GM12878 (cell line): ENCODE results near the gene ATP10A. TPM values are rescaled to one million over a fixed set of nuclear protein-coding genes. Genes with fewer than 3 reads are reported as not detected.

ENCODE experiments used
- ATAC-seq: fragments of 200-7000 bp; cut with Tn5 transposase; 3 replicates; pipeline ENCODE4 v1.9.1; 2020; ENCODE audit warnings: mild to moderate bottlenecking, moderate library complexity
- BruUV-seq: library from RNA; stranded (reverse); fragments of 400-500 nt; replicated peaks from 2 replicates; lab custom pipeline; 2021; lab: Mats Ljungman, UMichigan
- CTCF ChIA-PET: fragments of 300-600 bp; sonication (Branson Sonifier 250); formaldehyde crosslinking; extraction: SDS; loops from one replicate; lab custom pipeline; 2021; ENCODE audit warnings: inconsistent platforms; lab: Yijun Ruan, JAX
- POLR2A ChIA-PET: fragments of 350-600 bp; formaldehyde crosslinking; extraction: SDS; loops from one replicate; lab custom pipeline; 2021; ENCODE audit warnings: inconsistent platforms; lab: Charles Lee
- RAD21 ChIA-PET: fragments of 300-600 bp; sonication (Branson Sonifier 250); formaldehyde crosslinking; loops from one replicate; lab custom pipeline; 2023; ENCODE audit warnings: antibody characterized with exemption; ENCODE audit not compliant: unreplicated experiment; lab: Charles Lee
- SMC1A ChIA-PET: fragments of 300-600 bp; sonication (Branson Sonifier 250); formaldehyde crosslinking; loops from one replicate; lab custom pipeline; 2023; ENCODE audit not compliant: unreplicated experiment, uncharacterized antibody; lab: Charles Lee
- DNase-seq: peaks from one replicate; pipeline ENCODE4 v3.0.0-alpha.2; 2011; ENCODE audit warnings: low read depth, low spot score
- FAIRE-seq: peaks from 3 replicates; lab custom pipeline; 2011; peaks lifted over from hg19 to GRCh38; lab: Jason Lieb, UNC
- H2AFZ ChIP-seq: 2 replicates; pipeline ENCODE4 v1.6.0; 2011; ENCODE audit warnings: low read depth, low read length, control low read depth; ENCODE audit not compliant: control insufficient read depth
- H3K27ac ChIP-seq: 2 replicates; pipeline ENCODE4 v1.5.1; 2011; ENCODE audit warnings: control low read depth; ENCODE audit not compliant: control insufficient read depth, insufficient read depth
- H3K27me3 ChIP-seq, 2 experiments: replicated peaks in 1 of 2; 2 replicates each; pipeline versions ENCODE4 v1.6.0 to v1.6.1; 2011; ENCODE audit warnings: low read length in 1 of 2; ENCODE audit not compliant: control insufficient read depth in 2 of 2, insufficient read depth in 2 of 2
- H3K36me3 ChIP-seq, 2 experiments: 2 replicates each; pipeline ENCODE4 v1.5.1; 2011; ENCODE audit warnings: low read length in 1 of 2; ENCODE audit not compliant: control insufficient read depth in 2 of 2, insufficient read depth in 2 of 2
- H3K4me1 ChIP-seq: 2 replicates; pipeline ENCODE4 v1.6.1; 2011; ENCODE audit warnings: mild to moderate bottlenecking, low read length, moderate library complexity, mixed read lengths; ENCODE audit not compliant: control insufficient read depth, insufficient read depth
- H3K4me2 ChIP-seq: 2 replicates; pipeline ENCODE4 v1.6.0; 2011; ENCODE audit warnings: control low read depth; ENCODE audit not compliant: control insufficient read depth, insufficient read depth
- H3K4me3 ChIP-seq: fragments of 200-600 bp; sonication (generic); 2 replicates; pipeline ENCODE4 v1.5.1; 2016
- H3K79me2 ChIP-seq: 2 replicates; pipeline ENCODE4 v1.6.0; 2011; ENCODE audit warnings: low read length; ENCODE audit not compliant: control insufficient read depth, insufficient read depth
- H3K9ac ChIP-seq: 2 replicates; pipeline ENCODE4 v1.8.0; 2011; ENCODE audit warnings: low read length, control low read depth, mixed read lengths; ENCODE audit not compliant: control insufficient read depth, insufficient read depth
- H3K9me3 ChIP-seq: replicated peaks from 3 replicates; pipeline ENCODE4 v1.5.1; 2011; ENCODE audit warnings: mild to moderate bottlenecking, low read length; ENCODE audit not compliant: control insufficient read depth, insufficient read depth
- H4K20me1 ChIP-seq: 2 replicates; pipeline ENCODE4 v1.6.0; 2011; ENCODE audit not compliant: control insufficient read depth, insufficient read depth
- BCL11A ChIP-seq: IDR thresholded peaks from 2 replicates; pipeline ENCODE4 v1.6.1; 2011; ENCODE audit warnings: low read depth, low read length
- CHD4 ChIP-seq: fragments of 200-600 bp; sonication (generic); IDR thresholded peaks from 2 replicates; pipeline ENCODE4 v1.6.1; 2016; ENCODE audit warnings: mild to moderate bottlenecking
- EZH2 ChIP-seq: IDR thresholded peaks from 2 replicates; pipeline ENCODE4 v1.6.1; 2012; ENCODE audit warnings: low read depth, mild to moderate bottlenecking, control low read depth, inconsistent platforms, low read length, borderline replicate concordance; ENCODE audit not compliant: control insufficient read depth
- NBN ChIP-seq: fragments of 450-650 bp; IDR thresholded peaks from 2 replicates; pipeline ENCODE4 v1.6.1; 2016
- NFXL1 ChIP-seq: fragments of 450-650 bp; IDR thresholded peaks from 2 replicates; pipeline ENCODE4 v1.6.1; 2017; ENCODE audit warnings: antibody characterized with exemption, mild to moderate bottlenecking, borderline replicate concordance
- NRF1 ChIP-seq: conservative IDR thresholded peaks from 2 replicates; pipeline ENCODE4 v1.6.1; 2011; ENCODE audit warnings: mild to moderate bottlenecking, low read depth, low read length, improper control_type of control experiment
- PAX8 ChIP-seq: fragments of 450-650 bp; IDR thresholded peaks from 2 replicates; pipeline ENCODE4 v1.6.1; 2017; ENCODE audit warnings: mild to moderate bottlenecking, moderate library complexity
- WGBS: methylation state at CpG from one replicate; pipeline ENCODE4 v1.1.6; 2016; ENCODE audit warnings: low lambda C conversion rate; ENCODE audit not compliant: insufficient replicate concordance, insufficient coverage; ENCODE audit errors: missing lambda C conversion rate; 5-methylcytosine and 5-hydroxymethylcytosine counted together
- in situ Hi-C: fragments of 300-500 bp; cut with MboI; formaldehyde crosslinking; loops from 9 replicates; pipeline ENCODE4 v1.14.3; 2018; ENCODE audit warnings: mixed read lengths
- intact Hi-C: fragments of 100-400 bp; cut with micrococcal nuclease; formaldehyde crosslinking; loops from one replicate; pipeline ENCODE4 v1.14.2; 2022; ENCODE audit not compliant: unreplicated experiment
- polyA plus RNA-seq, 11 experiments: library from polyadenylated mRNA; depleted of rRNA in 4 of 11; unstranded in 6 of 11; stranded (reverse) in 5 of 11; fragments of >200 nt; fragmentation: Nextera tagmentation in 4 of 11; fragmentation: Illumina TruSeq in 1 of 11; extraction: Ambion mirVana in 4 of 11; extraction: Trizol in 1 of 11; gene quantifications; 1 replicate in 1 of 11; 2 replicates in 10 of 11; pipeline versions ENCODE4 v1.2.1 to v1.2.3, GENCODE V29; 2011 to 2016; ENCODE audit warnings: inconsistent platforms in 2 of 11, missing spikeins in 2 of 11, low read depth in 1 of 11
- total RNA-seq, 4 experiments: library from RNA; depleted of rRNA in 3 of 4; stranded (reverse); fragments of >200 nt in 3 of 4; fragmentation: Illumina TruSeq in 1 of 4; extraction: Trizol in 1 of 4; gene quantifications; 2 replicates each; pipeline versions ENCODE4 v1.2.1 to v1.2.3, GENCODE V29; 2013 to 2021
- TF ChIP-seq, protein P1 (sequence below): fragments of 450-650 bp; formaldehyde crosslinking; IDR thresholded peaks from 2 replicates; pipeline ENCODE4 v1.5.0; 2022; ENCODE audit warnings: mild to moderate bottlenecking, missing genetic modification characterization
- TF ChIP-seq, protein P2 (sequence below): IDR thresholded peaks from 2 replicates; pipeline ENCODE4 v1.6.1; 2012; ENCODE audit warnings: low read length, inconsistent platforms
- TF ChIP-seq, protein P3 (sequence below): fragments of 450-650 bp; IDR thresholded peaks from 2 replicates; pipeline ENCODE4 v1.6.1; 2017; ENCODE audit warnings: mild to moderate bottlenecking, low read depth, inconsistent platforms; ENCODE audit not compliant: poor library complexity, severe bottlenecking
- TF ChIP-seq, protein P4 (sequence below): fragments of 450-650 bp; IDR thresholded peaks from 2 replicates; pipeline ENCODE4 v1.6.1; 2017; ENCODE audit warnings: low read depth, mild to moderate bottlenecking, moderate library complexity

The ATP10A gene
- total and polyA plus RNA-seq, 10 of the 15 experiments (the other 5 are each of a cell fraction or from before 2014, with no cell fraction given), result 0.04 to 1.5 (median 0.31) TPM; not detected in 2

DNA sequence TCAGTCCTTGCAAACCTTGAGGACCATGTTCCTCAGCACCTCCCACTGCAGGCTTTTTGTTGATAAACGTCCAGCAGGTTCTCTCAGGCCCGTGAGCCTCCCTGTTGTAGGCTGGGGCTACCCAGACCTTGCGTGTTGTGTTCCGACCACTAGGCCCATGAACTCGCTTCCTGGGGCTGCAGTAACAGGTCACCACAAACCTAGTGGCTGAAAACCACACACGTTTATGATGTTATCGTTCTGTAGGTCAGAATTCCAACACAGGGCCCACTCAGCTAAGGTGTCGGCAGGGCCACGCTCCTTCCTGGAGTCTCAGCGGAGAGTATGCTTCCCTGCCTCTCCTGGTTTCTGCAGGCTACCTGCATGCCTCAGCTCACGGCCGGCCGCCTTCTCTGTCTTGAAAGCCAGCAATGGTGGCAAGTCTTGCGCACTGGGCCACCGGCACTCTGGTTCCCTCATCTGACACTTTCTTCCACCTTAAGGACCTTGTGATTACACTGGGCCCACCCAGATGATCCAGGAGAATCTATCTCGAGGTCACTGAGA is 60.8 kb downstream of the ATP10A start:
- Histone ChIP-seq H3K27me3 (no peaks in the 10 kb centered on the region), H3K79me2 (no peaks in the 10 kb centered on the region), H4K20me1 (no peaks in the 10 kb centered on the region), H3K9ac (no peak overlapping the region), H2AFZ (no peak overlapping the region), H3K36me3 (no peaks in the 10 kb centered on the region), H3K4me3 (no peak overlapping the region), H3K9me3 (no peaks in the 10 kb centered on the region; the same call in 2 of the 3 replicates), H3K4me2 (no peak overlapping the region), H3K27ac (no peak overlapping the region), H3K4me1 (no peaks in the 10 kb centered on the region; the same call in 1 of the 2 replicates)
- in situ Hi-C loops, result no loop called here
- FAIRE-seq (no peak), DNase-seq (no peak), ATAC-seq (no peak)
- TF ChIP-seq CHD4, result no peak
- TF ChIP-seq EZH2, result no peak
- TF ChIP-seq, protein P1, sequence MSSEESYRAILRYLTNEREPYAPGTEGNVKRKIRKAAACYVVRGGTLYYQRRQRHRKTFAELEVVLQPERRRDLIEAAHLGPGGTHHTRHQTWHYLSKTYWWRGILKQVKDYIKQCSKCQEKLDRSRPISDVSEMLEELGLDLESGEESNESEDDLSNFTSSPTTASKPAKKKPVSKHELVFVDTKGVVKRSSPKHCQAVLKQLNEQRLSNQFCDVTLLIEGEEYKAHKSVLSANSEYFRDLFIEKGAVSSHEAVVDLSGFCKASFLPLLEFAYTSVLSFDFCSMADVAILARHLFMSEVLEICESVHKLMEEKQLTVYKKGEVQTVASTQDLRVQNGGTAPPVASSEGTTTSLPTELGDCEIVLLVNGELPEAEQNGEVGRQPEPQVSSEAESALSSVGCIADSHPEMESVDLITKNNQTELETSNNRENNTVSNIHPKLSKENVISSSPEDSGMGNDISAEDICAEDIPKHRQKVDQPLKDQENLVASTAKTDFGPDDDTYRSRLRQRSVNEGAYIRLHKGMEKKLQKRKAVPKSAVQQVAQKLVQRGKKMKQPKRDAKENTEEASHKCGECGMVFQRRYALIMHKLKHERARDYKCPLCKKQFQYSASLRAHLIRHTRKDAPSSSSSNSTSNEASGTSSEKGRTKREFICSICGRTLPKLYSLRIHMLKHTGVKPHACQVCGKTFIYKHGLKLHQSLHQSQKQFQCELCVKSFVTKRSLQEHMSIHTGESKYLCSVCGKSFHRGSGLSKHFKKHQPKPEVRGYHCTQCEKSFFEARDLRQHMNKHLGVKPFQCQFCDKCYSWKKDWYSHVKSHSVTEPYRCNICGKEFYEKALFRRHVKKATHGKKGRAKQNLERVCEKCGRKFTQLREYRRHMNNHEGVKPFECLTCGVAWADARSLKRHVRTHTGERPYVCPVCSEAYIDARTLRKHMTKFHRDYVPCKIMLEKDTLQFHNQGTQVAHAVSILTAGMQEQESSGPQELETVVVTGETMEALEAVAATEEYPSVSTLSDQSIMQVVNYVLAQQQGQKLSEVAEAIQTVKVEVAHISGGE (CRISPR knock-in tag), result no peak
- TF ChIP-seq, protein P2, sequence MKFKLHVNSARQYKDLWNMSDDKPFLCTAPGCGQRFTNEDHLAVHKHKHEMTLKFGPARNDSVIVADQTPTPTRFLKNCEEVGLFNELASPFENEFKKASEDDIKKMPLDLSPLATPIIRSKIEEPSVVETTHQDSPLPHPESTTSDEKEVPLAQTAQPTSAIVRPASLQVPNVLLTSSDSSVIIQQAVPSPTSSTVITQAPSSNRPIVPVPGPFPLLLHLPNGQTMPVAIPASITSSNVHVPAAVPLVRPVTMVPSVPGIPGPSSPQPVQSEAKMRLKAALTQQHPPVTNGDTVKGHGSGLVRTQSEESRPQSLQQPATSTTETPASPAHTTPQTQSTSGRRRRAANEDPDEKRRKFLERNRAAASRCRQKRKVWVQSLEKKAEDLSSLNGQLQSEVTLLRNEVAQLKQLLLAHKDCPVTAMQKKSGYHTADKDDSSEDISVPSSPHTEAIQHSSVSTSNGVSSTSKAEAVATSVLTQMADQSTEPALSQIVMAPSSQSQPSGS, result no peak
- TF ChIP-seq NFXL1, result no peak
- TF ChIP-seq BCL11A, result no peak
- TF ChIP-seq, protein P3, sequence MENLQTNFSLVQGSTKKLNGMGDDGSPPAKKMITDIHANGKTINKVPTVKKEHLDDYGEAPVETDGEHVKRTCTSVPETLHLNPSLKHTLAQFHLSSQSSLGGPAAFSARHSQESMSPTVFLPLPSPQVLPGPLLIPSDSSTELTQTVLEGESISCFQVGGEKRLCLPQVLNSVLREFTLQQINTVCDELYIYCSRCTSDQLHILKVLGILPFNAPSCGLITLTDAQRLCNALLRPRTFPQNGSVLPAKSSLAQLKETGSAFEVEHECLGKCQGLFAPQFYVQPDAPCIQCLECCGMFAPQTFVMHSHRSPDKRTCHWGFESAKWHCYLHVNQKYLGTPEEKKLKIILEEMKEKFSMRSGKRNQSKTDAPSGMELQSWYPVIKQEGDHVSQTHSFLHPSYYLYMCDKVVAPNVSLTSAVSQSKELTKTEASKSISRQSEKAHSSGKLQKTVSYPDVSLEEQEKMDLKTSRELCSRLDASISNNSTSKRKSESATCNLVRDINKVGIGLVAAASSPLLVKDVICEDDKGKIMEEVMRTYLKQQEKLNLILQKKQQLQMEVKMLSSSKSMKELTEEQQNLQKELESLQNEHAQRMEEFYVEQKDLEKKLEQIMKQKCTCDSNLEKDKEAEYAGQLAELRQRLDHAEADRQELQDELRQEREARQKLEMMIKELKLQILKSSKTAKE, result no peak
- TF ChIP-seq, protein P4, sequence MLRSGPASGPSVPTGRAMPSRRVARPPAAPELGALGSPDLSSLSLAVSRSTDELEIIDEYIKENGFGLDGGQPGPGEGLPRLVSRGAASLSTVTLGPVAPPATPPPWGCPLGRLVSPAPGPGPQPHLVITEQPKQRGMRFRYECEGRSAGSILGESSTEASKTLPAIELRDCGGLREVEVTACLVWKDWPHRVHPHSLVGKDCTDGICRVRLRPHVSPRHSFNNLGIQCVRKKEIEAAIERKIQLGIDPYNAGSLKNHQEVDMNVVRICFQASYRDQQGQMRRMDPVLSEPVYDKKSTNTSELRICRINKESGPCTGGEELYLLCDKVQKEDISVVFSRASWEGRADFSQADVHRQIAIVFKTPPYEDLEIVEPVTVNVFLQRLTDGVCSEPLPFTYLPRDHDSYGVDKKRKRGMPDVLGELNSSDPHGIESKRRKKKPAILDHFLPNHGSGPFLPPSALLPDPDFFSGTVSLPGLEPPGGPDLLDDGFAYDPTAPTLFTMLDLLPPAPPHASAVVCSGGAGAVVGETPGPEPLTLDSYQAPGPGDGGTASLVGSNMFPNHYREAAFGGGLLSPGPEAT, result no peak
- no peak for TF ChIP-seq NBN
- no peak for TF ChIP-seq PAX8
- no peak for TF ChIP-seq NRF1
- no TSS peak for BruUV-seq
- ChIA-PET RAD21 (no interaction called here), POLR2A (no interaction called here), SMC1A (no interaction called here), CTCF (no interaction called here)
- WGBS, result 69% methylated on average over 16 of the region's 16 CpGs
- intact Hi-C loops, result no loop called here
